Loucy (cell line): ENCODE results near the gene ERGIC2.

Experiments used
- H2AFZ ChIP-seq: fragments of 200-600 bp; sonication (generic); 2 replicates; pipeline ENCODE4 v1.6.0; 2016; ENCODE audit warnings: antibody characterized with exemption, mild to moderate bottlenecking, low read length, moderate library complexity
- H3F3A ChIP-seq: fragments of 200-600 bp; 2 replicates; pipeline ENCODE4 v1.6.0; 2016; ENCODE audit warnings: antibody characterized with exemption, low read depth, mild to moderate bottlenecking
- H3K27me3 ChIP-seq: fragments of 200-600 bp; sonication (generic); 2 replicates; pipeline ENCODE4 v1.6.1; 2014; ENCODE audit warnings: low read length, mild to moderate bottlenecking; ENCODE audit not compliant: insufficient read depth, poor library complexity, severe bottlenecking
- H3K36me3 ChIP-seq: fragments of 200-600 bp; sonication (generic); 2 replicates; pipeline ENCODE4 v1.6.1; 2016; ENCODE audit warnings: low read length; ENCODE audit not compliant: insufficient read depth
- H3K4me1 ChIP-seq: fragments of 200-600 bp; sonication (generic); 2 replicates; pipeline ENCODE4 v1.5.1; 2014; ENCODE audit warnings: low read length, mild to moderate bottlenecking; ENCODE audit not compliant: insufficient read depth, poor library complexity, severe bottlenecking
- H3K4me2 ChIP-seq: fragments of 200-600 bp; sonication (generic); 2 replicates; pipeline ENCODE4 v1.6.0; 2014; ENCODE audit warnings: antibody characterized with exemption, low read length, low read depth, mild to moderate bottlenecking; ENCODE audit not compliant: poor library complexity, severe bottlenecking
- H3K4me3 ChIP-seq: fragments of 200-600 bp; sonication (generic); 2 replicates; pipeline ENCODE4 v1.5.1; 2014; ENCODE audit warnings: low read length, mild to moderate bottlenecking, mixed read lengths; ENCODE audit not compliant: poor library complexity, severe bottlenecking
- H3K79me2 ChIP-seq: fragments of 200-600 bp; sonication (generic); 2 replicates; pipeline ENCODE4 v1.6.1; 2014; ENCODE audit warnings: low read length; ENCODE audit not compliant: insufficient read depth
- H3K9ac ChIP-seq: fragments of 200-600 bp; sonication (generic); 2 replicates; pipeline ENCODE4 v1.6.0; 2014; ENCODE audit warnings: mild to moderate bottlenecking, low read depth, low read length, moderate library complexity; ENCODE audit not compliant: poor library complexity, severe bottlenecking
- H3K9me2 ChIP-seq: fragments of 200-600 bp; sonication (generic); replicated peaks from 2 replicates; pipeline ENCODE4 v1.6.1; 2016; ENCODE audit warnings: low read depth, low read length, mixed read lengths
- H3K9me3 ChIP-seq: fragments of 200-600 bp; sonication (generic); 2 replicates; pipeline ENCODE4 v1.6.1; 2014; ENCODE audit warnings: mild to moderate bottlenecking, antibody characterized with exemption, low read length, low read depth; ENCODE audit not compliant: insufficient read depth
- H4K20me1 ChIP-seq: fragments of 200-600 bp; sonication (generic); 2 replicates; pipeline ENCODE4 v1.6.0; 2014; ENCODE audit warnings: antibody characterized with exemption, low read length, mild to moderate bottlenecking; ENCODE audit not compliant: insufficient read depth, poor library complexity, severe bottlenecking
- CTCF ChIP-seq: fragments of 200-600 bp; sonication (generic); conservative IDR thresholded peaks from 2 replicates; pipeline ENCODE4 v1.5.1; 2014; ENCODE audit warnings: mild to moderate bottlenecking, antibody characterized with exemption, low read length
- EZH2phosphoT487 ChIP-seq: fragments of 200-600 bp; IDR thresholded peaks from 2 replicates; pipeline ENCODE4 v1.6.1; 2018; ENCODE audit warnings: antibody characterized with exemption, mild to moderate bottlenecking, moderate library complexity, borderline replicate concordance

The ERGIC2 gene

GRCh38 chr12:29414368-29414767 lies 33.4 kb upstream of the ERGIC2 start:
- Histone ChIP-seq H3K9ac (no peak overlapping the region), H3K9me3 (no peaks in the 10 kb centered on the region), H3K36me3 (no peaks in the 10 kb centered on the region), H3K9me2 (no peaks in the 10 kb centered on the region), H3K4me3 (no peak overlapping the region), H3K4me2 (no peak overlapping the region), H3F3A (no peaks in the 10 kb centered on the region), H3K4me1 (no peaks in the 10 kb centered on the region), H4K20me1 (no peaks in the 10 kb centered on the region), H2AFZ (no peak overlapping the region), H3K79me2 (no peaks in the 10 kb centered on the region), H3K27me3 (peaks cover 3% of the 10 kb centered on the region)
- TF ChIP-seq EZH2phosphoT487 (no peak), CTCF (no peak)

- Histone ChIP-seq H3F3A (no peaks in the 10 kb centered on the region), H3K4me3 (no peak overlapping the region), H4K20me1 (no peaks in the 10 kb centered on the region), H3K9me2 (no peaks in the 10 kb centered on the region), H3K9ac (no peak overlapping the region), H3K36me3 (no peaks in the 10 kb centered on the region), H2AFZ (no peak overlapping the region), H3K27me3 (no peaks in the 10 kb centered on the region), H3K79me2 (no peaks in the 10 kb centered on the region), H3K4me2 (no peak overlapping the region), H3K9me3 (no peaks in the 10 kb centered on the region), H3K4me1 (no peaks in the 10 kb centered on the region)
- no peak for TF ChIP-seq CTCF
- TF ChIP-seq EZH2phosphoT487, result no peak
These were observed 24.6 kb upstream of the ERGIC2 start for GRCh38 chr12:29405561-29405960.

GRCh38 chr12:29403991-29404390 lies 23.0 kb upstream of the ERGIC2 start:
- no peaks in the 10 kb centered on the region for H3K36me3 ChIP-seq
- H3K9me2 ChIP-seq, result no peaks in the 10 kb centered on the region
- H3K9ac ChIP-seq, result no peak overlapping the region
- H3K27me3 ChIP-seq, result no peaks in the 10 kb centered on the region
- no peaks in the 10 kb centered on the region for H3K79me2 ChIP-seq
- H3K4me2 ChIP-seq, result no peak overlapping the region
- H3F3A ChIP-seq, result no peaks in the 10 kb centered on the region
- H3K4me3 ChIP-seq, result no peak overlapping the region
- H4K20me1 ChIP-seq, result no peaks in the 10 kb centered on the region
- no peak for TF ChIP-seq CTCF
- no peak for TF ChIP-seq EZH2phosphoT487
- H3K4me1 ChIP-seq, result no peaks in the 10 kb centered on the region
- H3K9me3 ChIP-seq, result no peaks in the 10 kb centered on the region
- H2AFZ ChIP-seq, result no peak overlapping the region
